ENCODE data around the gene ATRNL1.

ATRNL1 gene

GRCh38 chr10:115606086-115606485 lies 512.9 kb downstream of the ATRNL1 start:
- H3K27ac ChIP-seq (replicated peaks; ENCODE audit: low read length) = no peak overlapping the region
- peak overlapping the region; percentile 15 for H2AFZ ChIP-seq (ENCODE audit: low read length)
- H3K18ac ChIP-seq (ENCODE audit: low read length) = no peak overlapping the region
- H3K79me1 ChIP-seq (ENCODE audit: low read depth, low read length) = no peaks in the 10 kb centered on the region
- H3K4ac ChIP-seq (ENCODE audit: low read length) = no peak overlapping the region
- peaks cover 0 to 10% of the 10 kb centered on the region in 2 donors for H3K4me1 ChIP-seq (ENCODE audit: control insufficient read depth in 2 of 2, insufficient read depth in 1 of 2, low read depth in 1 of 2, low read length in 2 of 2)
- WGBS, 2 donors (ENCODE audit: extremely low coverage in 2 of 2, insufficient read length in 2 of 2, insufficient replicate concordance in 1 of 2) = no CpG with 5 or more reads among the region's 1 CpG
- no peaks in the 10 kb centered on the region for H3K9me3 ChIP-seq (replicated peaks in 1 of 2; ENCODE audit: control insufficient read depth in 2 of 2, insufficient read depth in 1 of 2, low read depth in 1 of 2, low read length in 2 of 2)
- H2BK5ac ChIP-seq (ENCODE audit: low read length) = no peak overlapping the region
- no peak overlapping the region for H3K4me3 ChIP-seq (ENCODE audit: low read length in 2 of 2)
- H2BK120ac ChIP-seq (ENCODE audit: low read depth, low read length) = no peak overlapping the region
- H3K36me3 ChIP-seq (replicated peaks in 1 of 2; ENCODE audit: control insufficient read depth in 2 of 2, insufficient read depth in 2 of 2, low read length in 2 of 2) = no peaks in the 10 kb centered on the region
- no peak overlapping the region for H2AK5ac ChIP-seq (ENCODE audit: low read depth, low read length)
- H3K14ac ChIP-seq (ENCODE audit: low read length) = no peak overlapping the region
- H3K9ac ChIP-seq (ENCODE audit: low read depth, low read length, poor library complexity) = no peak overlapping the region
- H3K4me2 ChIP-seq (ENCODE audit: insufficient read depth, low read length, poor library complexity, severe bottlenecking) = no peak overlapping the region
- H3K23ac ChIP-seq (ENCODE audit: low read depth, low read length, poor library complexity) = no peak overlapping the region
- no peak overlapping the region for H2BK12ac ChIP-seq (ENCODE audit: low read length)
- no peaks in the 10 kb centered on the region for H3K27me3 ChIP-seq (ENCODE audit: control insufficient read depth in 3 of 3, insufficient read depth in 3 of 3, low read depth in 1 of 3, low read length in 3 of 3)
- no peak overlapping the region for H4K91ac ChIP-seq (ENCODE audit: low read depth, low read length, poor library complexity)
- no peak overlapping the region for H4K8ac ChIP-seq (ENCODE audit: low read depth, low read length)
- DNase-seq (ENCODE audit: low spot score) = no peak
- H2BK15ac ChIP-seq (ENCODE audit: low read length) = no peak overlapping the region

- H3K4me1 ChIP-seq (ENCODE audit: control insufficient read depth in 2 of 2, insufficient read depth in 1 of 2, low read depth in 1 of 2, low read length in 2 of 2) = peaks cover 0 to 10% of the 10 kb centered on the region in 2 donors
- no peak overlapping the region for H3K4me2 ChIP-seq (ENCODE audit: insufficient read depth, low read length, poor library complexity, severe bottlenecking)
- no peak overlapping the region for H2BK15ac ChIP-seq (ENCODE audit: low read length)
- peak overlapping the region; percentile 15 for H2AFZ ChIP-seq (ENCODE audit: low read length)
- H3K4ac ChIP-seq (ENCODE audit: low read length) = no peak overlapping the region
- no peak overlapping the region for H2BK120ac ChIP-seq (ENCODE audit: low read depth, low read length)
- no peak overlapping the region for H3K9ac ChIP-seq (ENCODE audit: low read depth, low read length, poor library complexity)
- no peak overlapping the region for H3K27ac ChIP-seq (replicated peaks; ENCODE audit: low read length)
- no peak overlapping the region for H3K4me3 ChIP-seq (ENCODE audit: low read length in 2 of 2)
- H2BK12ac ChIP-seq (ENCODE audit: low read length) = no peak overlapping the region
- no peak for DNase-seq (ENCODE audit: low spot score)
- no peak overlapping the region for H4K8ac ChIP-seq (ENCODE audit: low read depth, low read length)
- no peak overlapping the region for H4K91ac ChIP-seq (ENCODE audit: low read depth, low read length, poor library complexity)
- no peaks in the 10 kb centered on the region for H3K36me3 ChIP-seq (replicated peaks in 1 of 2; ENCODE audit: control insufficient read depth in 2 of 2, insufficient read depth in 2 of 2, low read length in 2 of 2)
- H3K23ac ChIP-seq (ENCODE audit: low read depth, low read length, poor library complexity) = no peak overlapping the region
- WGBS, 2 donors (ENCODE audit: extremely low coverage in 2 of 2, insufficient read length in 2 of 2, insufficient replicate concordance in 1 of 2) = no CpG with 5 or more reads among the region's 4 CpGs
- no peak overlapping the region for H2AK5ac ChIP-seq (ENCODE audit: low read depth, low read length)
- no peak overlapping the region for H3K18ac ChIP-seq (ENCODE audit: low read length)
- no peaks in the 10 kb centered on the region for H3K79me1 ChIP-seq (ENCODE audit: low read depth, low read length)
- H3K9me3 ChIP-seq (replicated peaks in 1 of 2; ENCODE audit: control insufficient read depth in 2 of 2, insufficient read depth in 1 of 2, low read depth in 1 of 2, low read length in 2 of 2) = no peaks in the 10 kb centered on the region
- no peak overlapping the region for H2BK5ac ChIP-seq (ENCODE audit: low read length)
- H3K14ac ChIP-seq (ENCODE audit: low read length) = no peak overlapping the region
- no peaks in the 10 kb centered on the region for H3K27me3 ChIP-seq (ENCODE audit: control insufficient read depth in 3 of 3, insufficient read depth in 3 of 3, low read depth in 1 of 3, low read length in 3 of 3)
Measured at GRCh38 chr10:115606741-115607140, 513.6 kb downstream of the ATRNL1 start.

GRCh38 chr10:115624448-115624847 lies 531.3 kb downstream of the ATRNL1 start:
- H3K18ac ChIP-seq (ENCODE audit: low read length) = no peak overlapping the region
- no peak overlapping the region for H3K27ac ChIP-seq (replicated peaks; ENCODE audit: low read length)
- H2AK5ac ChIP-seq (ENCODE audit: low read depth, low read length) = no peak overlapping the region
- H3K4me1 ChIP-seq (ENCODE audit: control insufficient read depth in 2 of 2, insufficient read depth in 1 of 2, low read depth in 1 of 2, low read length in 2 of 2) = peaks cover 0 to 2% of the 10 kb centered on the region in 2 donors
- H3K4me3 ChIP-seq (ENCODE audit: low read length in 2 of 2) = no peak overlapping the region
- WGBS, 2 donors (ENCODE audit: extremely low coverage in 2 of 2, insufficient read length in 2 of 2, insufficient replicate concordance in 1 of 2) = no CpG with 5 or more reads among the region's 4 CpGs
- no peak overlapping the region for H4K91ac ChIP-seq (ENCODE audit: low read depth, low read length, poor library complexity)
- H2BK15ac ChIP-seq (ENCODE audit: low read length) = no peak overlapping the region
- no peaks in the 10 kb centered on the region for H3K27me3 ChIP-seq (ENCODE audit: control insufficient read depth in 3 of 3, insufficient read depth in 3 of 3, low read depth in 1 of 3, low read length in 3 of 3)
- no peak overlapping the region for H2AFZ ChIP-seq (ENCODE audit: low read length)
- no peak overlapping the region for H2BK120ac ChIP-seq (ENCODE audit: low read depth, low read length)
- no peaks in the 10 kb centered on the region for H3K79me1 ChIP-seq (ENCODE audit: low read depth, low read length)
- no peak for DNase-seq (ENCODE audit: low spot score)
- no peak overlapping the region for H2BK5ac ChIP-seq (ENCODE audit: low read length)
- no peaks in the 10 kb centered on the region for H3K9me3 ChIP-seq (replicated peaks in 1 of 2; ENCODE audit: control insufficient read depth in 2 of 2, insufficient read depth in 1 of 2, low read depth in 1 of 2, low read length in 2 of 2)
- no peak overlapping the region for H3K9ac ChIP-seq (ENCODE audit: low read depth, low read length, poor library complexity)
- H2BK12ac ChIP-seq (ENCODE audit: low read length) = no peak overlapping the region
- H3K36me3 ChIP-seq (replicated peaks in 1 of 2; ENCODE audit: control insufficient read depth in 2 of 2, insufficient read depth in 2 of 2, low read length in 2 of 2) = no peaks in the 10 kb centered on the region
- H3K23ac ChIP-seq (ENCODE audit: low read depth, low read length, poor library complexity) = no peak overlapping the region
- H4K8ac ChIP-seq (ENCODE audit: low read depth, low read length) = no peak overlapping the region
- H3K4ac ChIP-seq (ENCODE audit: low read length) = no peak overlapping the region
- H3K4me2 ChIP-seq (ENCODE audit: insufficient read depth, low read length, poor library complexity, severe bottlenecking) = no peak overlapping the region
- H3K14ac ChIP-seq (ENCODE audit: low read length) = no peak overlapping the region

- Histone ChIP-seq H2BK5ac (ENCODE audit: low read length) (no peak overlapping the region), H2BK12ac (ENCODE audit: low read length) (no peak overlapping the region), H3K4me1 (ENCODE audit: control insufficient read depth in 2 of 2, insufficient read depth in 1 of 2, low read depth in 1 of 2, low read length in 2 of 2) (peaks cover 0 to 2% of the 10 kb centered on the region in 2 donors), H3K27ac (replicated peaks; ENCODE audit: low read length) (no peak overlapping the region), H3K27me3 (ENCODE audit: control insufficient read depth in 3 of 3, insufficient read depth in 3 of 3, low read depth in 1 of 3, low read length in 3 of 3) (no peaks in the 10 kb centered on the region), H3K9ac (ENCODE audit: low read depth, low read length, poor library complexity) (no peak overlapping the region), H3K4me3 (ENCODE audit: low read length in 2 of 2) (no peak overlapping the region), H3K36me3 (replicated peaks in 1 of 2; ENCODE audit: control insufficient read depth in 2 of 2, insufficient read depth in 2 of 2, low read length in 2 of 2) (no peaks in the 10 kb centered on the region), H3K14ac (ENCODE audit: low read length) (no peak overlapping the region), H3K18ac (ENCODE audit: low read length) (no peak overlapping the region), H3K4ac (ENCODE audit: low read length) (no peak overlapping the region), H3K4me2 (ENCODE audit: insufficient read depth, low read length, poor library complexity, severe bottlenecking) (no peak overlapping the region), H2BK120ac (ENCODE audit: low read depth, low read length) (no peak overlapping the region), H2AK5ac (ENCODE audit: low read depth, low read length) (no peak overlapping the region), H3K9me3 (replicated peaks in 1 of 2; ENCODE audit: control insufficient read depth in 2 of 2, insufficient read depth in 1 of 2, low read depth in 1 of 2, low read length in 2 of 2) (no peaks in the 10 kb centered on the region), H2BK15ac (ENCODE audit: low read length) (no peak overlapping the region), H3K23ac (ENCODE audit: low read depth, low read length, poor library complexity) (no peak overlapping the region), H3K79me1 (ENCODE audit: low read depth, low read length) (no peaks in the 10 kb centered on the region), H4K8ac (ENCODE audit: low read depth, low read length) (no peak overlapping the region), H2AFZ (ENCODE audit: low read length) (no peak overlapping the region), H4K91ac (ENCODE audit: low read depth, low read length, poor library complexity) (no peak overlapping the region)
- WGBS, 2 donors (ENCODE audit: extremely low coverage in 2 of 2, insufficient read length in 2 of 2, insufficient replicate concordance in 1 of 2) = no CpG with 5 or more reads among the region's 2 CpGs
- DNase-seq (ENCODE audit: low spot score) = no peak
Measured at GRCh38 chr10:115628616-115629015, 535.5 kb downstream of the ATRNL1 start.

Data from neuronal stem cell (in vitro differentiated cells).